ENCODE measurements around the gene TMCC2.
A peak's percentile ranks its signal among the peaks of the same experiment; 100 is the strongest.

The TMCC2 gene

DNA sequence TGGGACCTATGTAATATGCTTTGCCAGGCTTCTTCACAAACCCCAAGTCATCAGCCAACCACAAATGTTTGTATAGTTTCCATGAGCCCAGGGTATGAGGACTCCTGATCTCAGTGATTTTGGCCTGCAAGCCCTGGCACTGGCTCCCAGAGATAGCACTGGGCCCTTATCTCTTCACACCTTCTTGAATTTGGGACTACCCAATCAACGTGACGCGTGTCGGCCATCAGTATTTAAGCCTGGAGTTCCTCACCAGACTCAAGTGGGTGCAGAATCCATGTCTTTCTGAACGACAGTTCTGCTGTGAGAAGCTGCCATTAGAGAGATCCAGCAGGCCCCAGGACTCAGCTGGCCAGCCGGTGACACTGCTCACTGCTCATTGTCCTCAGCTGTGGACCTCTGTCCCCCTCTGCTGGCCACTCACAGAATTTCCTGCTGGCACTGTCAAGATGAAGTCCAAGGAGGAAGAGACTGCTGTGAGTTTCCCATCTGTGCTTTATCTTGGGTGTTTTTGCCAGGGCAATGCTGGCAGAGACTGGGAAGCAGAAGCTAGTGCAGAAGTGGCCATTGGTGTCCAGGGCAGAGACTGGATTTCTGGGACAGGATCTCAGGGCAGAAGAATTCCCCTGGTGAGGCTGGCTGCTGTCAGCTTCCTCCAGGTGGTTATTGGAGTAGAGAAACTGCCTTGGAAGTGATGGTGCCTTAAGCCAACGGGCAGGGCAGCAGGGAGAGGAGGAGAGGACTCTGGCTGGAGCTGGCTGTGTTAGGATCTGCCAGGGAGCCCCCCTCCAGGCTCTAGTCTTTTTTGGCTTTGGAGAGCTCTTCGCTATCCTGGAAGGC, 28.4 kb downstream of the TMCC2 start:
- TF ChIP-seq GATA1 (IDR thresholded peaks at IDR 0.05; ENCODE audit: low read depth, low read length) (peak; percentile 84), POLR2A (IDR thresholded peaks at IDR 0.05; ENCODE audit: low read length) (peak; percentile 93)
- DNase-seq = peak; percentile 95 to 98

- no peak for TF ChIP-seq POLR2A (IDR thresholded peaks at IDR 0.05; ENCODE audit: low read length)
- TF ChIP-seq GATA1 (IDR thresholded peaks at IDR 0.05; ENCODE audit: low read depth, low read length) = no peak
- DNase-seq = no peak
These were observed 29.3 kb downstream of the TMCC2 start for GRCh38 chr1:205256951-205257625.

GRCh38 chr1:205257735-205258134, 30.0 kb downstream of the TMCC2 start:
- no peak for TF ChIP-seq GATA1 (IDR thresholded peaks at IDR 0.05; ENCODE audit: low read depth, low read length)
- DNase-seq = no peak

- TF ChIP-seq GATA1 (IDR thresholded peaks at IDR 0.05; ENCODE audit: low read depth, low read length) (no peak), POLR2A (IDR thresholded peaks at IDR 0.05; ENCODE audit: low read length) (no peak)
- DNase-seq = no peak
These were observed 30.5 kb downstream of the TMCC2 start for GRCh38 chr1:205258261-205258691.

DNA sequence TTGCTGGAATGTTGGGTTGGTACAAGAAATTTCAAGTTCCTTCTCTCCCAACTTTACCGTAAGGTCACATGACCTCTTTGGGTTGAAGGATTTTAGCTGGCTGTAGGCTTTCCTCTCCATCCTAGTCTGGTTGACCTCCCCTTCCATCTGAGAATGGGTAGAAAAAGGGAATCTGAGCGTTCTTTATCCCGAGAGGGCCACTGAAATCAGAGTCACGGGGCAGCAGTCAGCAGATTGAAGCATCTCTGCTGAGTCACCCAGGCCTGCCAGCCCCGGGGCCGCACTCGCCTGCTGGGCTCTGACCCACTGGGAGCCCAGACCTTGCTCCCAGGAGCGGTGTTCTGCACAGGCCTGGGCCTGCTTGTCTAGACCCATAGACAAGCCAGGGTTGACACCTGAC, 31.0 kb downstream of the TMCC2 start:
- no peak for TF ChIP-seq GATA1 (IDR thresholded peaks at IDR 0.05; ENCODE audit: low read depth, low read length)
- no peak for TF ChIP-seq POLR2A (IDR thresholded peaks at IDR 0.05; ENCODE audit: low read length)
- peak in 1 of 2 experiments; percentile 43 for DNase-seq

DNA sequence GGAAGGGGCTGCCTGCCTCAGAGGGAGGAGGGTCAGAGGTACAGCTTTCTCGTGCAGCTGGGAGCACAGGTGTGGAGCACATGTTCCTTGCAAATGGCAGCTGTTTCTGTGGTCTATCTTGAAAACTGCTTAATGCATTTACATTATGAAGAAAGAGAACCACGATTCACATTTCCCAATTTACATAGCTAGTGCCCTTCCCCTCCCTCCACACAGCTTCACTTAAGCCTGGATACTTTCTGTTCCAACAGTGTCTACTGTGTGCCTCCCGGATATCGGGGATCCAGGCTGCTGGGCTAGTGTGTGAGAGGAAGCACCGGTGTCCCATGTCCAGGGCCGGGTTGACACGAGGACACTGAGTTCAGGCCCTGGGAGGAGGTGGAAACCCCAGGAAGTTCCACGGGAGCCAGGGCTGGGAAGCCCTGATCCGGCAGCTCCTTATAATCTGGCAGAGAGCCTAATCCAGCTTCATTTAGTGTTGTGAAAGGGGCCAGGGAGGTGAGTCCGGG, 31.6 kb downstream of the TMCC2 start:
- no peak for DNase-seq
- TF ChIP-seq POLR2A (IDR thresholded peaks at IDR 0.05; ENCODE audit: low read length) (no peak), GATA1 (IDR thresholded peaks at IDR 0.05; ENCODE audit: low read depth, low read length) (no peak)

DNA sequence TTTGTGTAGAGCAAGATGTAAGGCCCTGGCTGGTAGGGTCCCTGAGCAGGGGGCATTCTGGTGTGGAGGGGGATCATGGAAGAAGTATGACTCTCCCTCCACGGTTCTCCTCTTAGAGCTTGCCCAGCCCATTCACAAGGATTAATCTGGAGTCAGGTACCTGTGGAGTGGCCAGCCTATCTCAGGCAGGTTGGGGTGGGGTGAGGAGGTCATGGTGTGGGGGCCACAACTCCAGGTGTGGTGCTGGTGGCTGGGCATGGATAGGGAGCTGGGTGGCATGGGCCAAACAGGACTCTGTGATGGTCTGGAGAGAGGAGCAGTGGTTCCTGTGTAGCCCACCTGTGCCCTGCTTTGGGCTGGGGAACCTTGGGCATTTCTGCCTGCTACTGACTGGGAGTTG, 32.3 kb downstream of the TMCC2 start:
- no peak for TF ChIP-seq GATA1 (IDR thresholded peaks at IDR 0.05; ENCODE audit: low read depth, low read length)
- TF ChIP-seq POLR2A (IDR thresholded peaks at IDR 0.05; ENCODE audit: low read length) = no peak
- no peak for DNase-seq

DNA sequence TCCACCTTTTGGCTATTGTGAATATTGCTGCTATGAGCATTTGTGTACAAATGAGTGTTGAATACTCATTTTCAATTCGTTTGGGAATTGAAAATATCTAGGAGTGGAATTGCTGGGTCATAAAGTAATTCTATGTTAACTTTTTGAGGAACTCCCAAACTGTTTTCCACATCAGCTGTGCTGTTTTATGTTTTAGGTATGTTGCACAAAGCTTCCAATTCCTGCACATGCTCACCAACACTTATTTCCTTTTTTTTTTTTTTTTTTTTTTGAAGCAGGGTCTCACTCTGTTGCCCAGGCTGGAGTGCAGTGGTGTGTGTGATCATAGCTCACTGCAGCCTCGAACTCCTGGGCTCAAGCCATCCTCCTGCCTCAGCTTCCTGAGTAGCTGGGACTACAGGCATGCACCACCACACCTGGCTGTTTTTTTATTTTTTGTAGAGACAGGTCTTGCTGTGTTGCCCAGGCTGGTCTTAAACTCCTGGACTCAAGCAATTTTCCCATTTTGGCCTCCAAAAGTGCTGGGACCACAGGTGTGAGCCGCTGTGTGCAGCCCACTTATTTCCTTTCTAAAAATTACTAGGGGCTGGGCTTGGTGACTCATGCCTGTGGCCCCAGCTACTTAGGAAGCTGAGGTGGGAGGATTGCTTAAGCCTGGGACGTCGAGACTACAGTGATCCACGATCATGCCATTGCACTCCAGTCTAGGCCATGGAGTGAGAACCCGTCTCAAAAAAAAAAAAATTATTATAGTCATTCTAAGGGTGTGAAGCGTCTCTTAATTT, 33.4 kb downstream of the TMCC2 start:
- DNase-seq = peak in 1 of 2 experiments; percentile 30
- TF ChIP-seq POLR2A (IDR thresholded peaks at IDR 0.05; ENCODE audit: low read length) (no peak), GATA1 (IDR thresholded peaks at IDR 0.05; ENCODE audit: low read depth, low read length) (no peak)

- no peak for DNase-seq
- TF ChIP-seq GATA1 (IDR thresholded peaks at IDR 0.05; ENCODE audit: low read depth, low read length) (no peak), POLR2A (IDR thresholded peaks at IDR 0.05; ENCODE audit: low read length) (no peak)
These were observed 34.4 kb downstream of the TMCC2 start for GRCh38 chr1:205261946-205262691.

GRCh38 chr1:205262731-205263171, 35.0 kb downstream of the TMCC2 start:
- no peak for DNase-seq

DNA sequence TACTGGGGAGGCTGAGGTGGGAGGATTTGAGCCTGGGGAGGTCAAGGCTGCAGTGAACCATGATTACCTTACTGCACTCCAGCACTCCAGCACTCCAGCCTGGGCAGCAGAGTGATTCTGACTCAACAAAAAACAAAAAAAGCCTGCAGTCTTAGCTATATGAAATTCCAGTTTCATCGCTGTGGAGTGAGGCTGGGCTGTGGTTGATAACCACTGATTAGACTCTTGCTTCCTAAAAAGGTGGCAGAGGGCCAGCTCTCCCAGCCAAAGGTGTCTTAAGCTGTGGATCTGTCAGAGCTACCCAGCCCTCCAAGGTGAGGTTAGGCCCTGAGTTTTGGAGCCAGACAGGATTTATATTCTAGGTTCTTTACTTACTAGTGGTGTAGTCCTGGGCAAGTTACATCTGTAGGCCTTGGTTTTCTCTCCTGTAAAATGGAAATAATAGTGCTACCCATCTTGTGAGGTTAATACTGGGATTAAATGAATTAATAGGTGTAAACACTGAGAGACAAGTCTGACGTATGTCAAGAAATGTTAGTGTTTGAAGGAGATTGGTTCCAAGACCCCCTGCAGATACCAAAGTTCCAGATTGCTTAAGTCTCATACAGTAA, 35.9 kb downstream of the TMCC2 start:
- DNase-seq = peak; percentile 75 to 79
- TF ChIP-seq POLR2A (IDR thresholded peaks at IDR 0.05; ENCODE audit: low read length) (no peak), GATA1 (IDR thresholded peaks at IDR 0.05; ENCODE audit: low read depth, low read length) (no peak)

More at GRCh38 chr1:205262731-205263171, 35.0 kb downstream of the TMCC2 start:
- TF ChIP-seq GATA1 (IDR thresholded peaks at IDR 0.05; ENCODE audit: low read depth, low read length) = no peak
- TF ChIP-seq POLR2A (IDR thresholded peaks at IDR 0.05; ENCODE audit: low read length) = no peak

- TF ChIP-seq GATA1 (IDR thresholded peaks at IDR 0.05; ENCODE audit: low read depth, low read length) = no peak
- TF ChIP-seq POLR2A (IDR thresholded peaks at IDR 0.05; ENCODE audit: low read length) = no peak
- DNase-seq = no peak
These were observed 39.0 kb downstream of the TMCC2 start for GRCh38 chr1:205266611-205267305.
